Upper lobe of left lung (tissue), 4 donors: ENCODE data around the gene SEC62.

Source experiments
- EP300 ChIP-seq, 4 donors: sonication (generic); formaldehyde crosslinking; IDR thresholded peaks; one replicate each; pipeline ENCODE4 v1.5.1; 2017; ENCODE audit warnings: antibody characterized with exemption in 4 of 4, control low read depth in 2 of 4
- POLR2A ChIP-seq, 4 donors: fragments of 450-650 bp; IDR thresholded peaks; one replicate each; pipeline ENCODE4 v1.5.1; 2016 to 2017; ENCODE audit warnings: antibody characterized with exemption in 4 of 4, mild to moderate bottlenecking in 2 of 4
- POLR2AphosphoS5 ChIP-seq, 2 donors: sonication (generic); formaldehyde crosslinking; IDR thresholded peaks; one replicate each; pipeline ENCODE4 v1.5.1; 2017; ENCODE audit warnings: antibody characterized with exemption in 2 of 2
- TF ChIP-seq, protein P1 (sequence below), 6 experiments: fragments of 450-650 bp in 4 of 6; fragments of 200-600 bp in 2 of 6; sonication (generic) in 2 of 6; IDR thresholded peaks; one replicate each; pipeline ENCODE4 v1.5.1; 2016 to 2019; ENCODE audit warnings: antibody characterized with exemption in 6 of 6

DNA sequence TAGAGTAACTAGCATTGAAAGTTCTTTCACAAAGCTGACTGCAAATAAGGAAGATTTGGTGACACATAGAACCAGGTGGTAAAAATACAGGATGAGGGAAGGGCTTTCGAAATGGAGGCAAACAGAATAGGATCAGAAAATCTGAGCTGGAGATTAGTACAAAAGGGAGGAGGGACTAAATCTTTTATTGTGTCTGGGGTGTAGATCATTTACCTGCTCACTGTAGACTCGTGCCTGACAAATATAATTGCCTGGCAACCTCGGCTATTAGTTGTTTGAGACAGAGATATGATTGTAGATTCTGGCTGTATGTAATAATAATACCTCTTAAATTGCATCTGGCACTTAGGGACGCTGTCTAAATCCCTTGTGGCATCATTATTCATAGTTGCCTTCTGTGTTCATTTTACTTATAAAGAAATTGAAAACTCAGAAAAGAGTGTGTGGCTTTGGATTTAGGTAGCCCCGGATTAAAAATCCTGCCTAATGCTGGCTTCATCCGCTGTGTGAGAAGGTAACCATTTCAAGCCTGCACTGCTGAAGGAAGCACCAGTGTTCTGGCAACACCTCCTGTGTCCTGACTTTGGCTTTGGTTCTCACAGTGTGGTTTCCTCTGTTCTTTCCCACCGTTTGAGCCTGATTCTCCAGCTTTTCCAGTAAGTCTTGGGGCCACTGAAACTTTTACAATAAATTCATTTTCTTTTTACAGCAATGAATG lies 46.2 kb downstream of the SEC62 start:
- TF ChIP-seq, protein P1, sequence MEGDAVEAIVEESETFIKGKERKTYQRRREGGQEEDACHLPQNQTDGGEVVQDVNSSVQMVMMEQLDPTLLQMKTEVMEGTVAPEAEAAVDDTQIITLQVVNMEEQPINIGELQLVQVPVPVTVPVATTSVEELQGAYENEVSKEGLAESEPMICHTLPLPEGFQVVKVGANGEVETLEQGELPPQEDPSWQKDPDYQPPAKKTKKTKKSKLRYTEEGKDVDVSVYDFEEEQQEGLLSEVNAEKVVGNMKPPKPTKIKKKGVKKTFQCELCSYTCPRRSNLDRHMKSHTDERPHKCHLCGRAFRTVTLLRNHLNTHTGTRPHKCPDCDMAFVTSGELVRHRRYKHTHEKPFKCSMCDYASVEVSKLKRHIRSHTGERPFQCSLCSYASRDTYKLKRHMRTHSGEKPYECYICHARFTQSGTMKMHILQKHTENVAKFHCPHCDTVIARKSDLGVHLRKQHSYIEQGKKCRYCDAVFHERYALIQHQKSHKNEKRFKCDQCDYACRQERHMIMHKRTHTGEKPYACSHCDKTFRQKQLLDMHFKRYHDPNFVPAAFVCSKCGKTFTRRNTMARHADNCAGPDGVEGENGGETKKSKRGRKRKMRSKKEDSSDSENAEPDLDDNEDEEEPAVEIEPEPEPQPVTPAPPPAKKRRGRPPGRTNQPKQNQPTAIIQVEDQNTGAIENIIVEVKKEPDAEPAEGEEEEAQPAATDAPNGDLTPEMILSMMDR (IDR thresholded peaks at IDR 0.05), result no peak
- TF ChIP-seq EP300 (IDR thresholded peaks at IDR 0.05) (no peak), POLR2A (IDR thresholded peaks at IDR 0.05) (no peak), POLR2AphosphoS5 (IDR thresholded peaks at IDR 0.05) (no peak)
